ENCODE measurements around the gene OIP5. TPM values are rescaled to one million over a fixed set of nuclear protein-coding genes. Genes with fewer than 3 reads are reported as not detected.

The OIP5 gene
- polyA plus RNA-seq, 1 donor from 2014 or later, result 1.7 TPM

- Histone ChIP-seq H3K9me3 (ENCODE audit: low read length) (no peaks in the 10 kb centered on the region), H3K79me2 (replicated peaks; ENCODE audit: insufficient read depth, low read length) (no peaks in the 10 kb centered on the region), H3K9me2 (ENCODE audit: insufficient read depth, low read length) (no peaks in the 10 kb centered on the region), H3K4me3 (ENCODE audit: low read length) (no peak overlapping the region), H4K20me1 (ENCODE audit: insufficient read depth) (no peaks in the 10 kb centered on the region), H3F3A (ENCODE audit: insufficient read depth, low read length, poor library complexity, severe bottlenecking) (no peaks in the 10 kb centered on the region), H3K9ac (ENCODE audit: low read length) (no peak overlapping the region), H3K36me3 (ENCODE audit: insufficient read depth, low read length) (no peaks in the 10 kb centered on the region), H3K4me2 (ENCODE audit: low read length) (no peak overlapping the region), H3K27ac (ENCODE audit: low read length) (no peak overlapping the region), H2AFZ (ENCODE audit: low read depth, low read length) (no peak overlapping the region), H3K27me3 (ENCODE audit: insufficient read depth, low read depth, low read length) (no peaks in the 10 kb centered on the region)
- TF ChIP-seq RAD21 (conservative IDR thresholded peaks at IDR 0.05) (no peak), MXI1 (conservative IDR thresholded peaks at IDR 0.05; ENCODE audit: poor library complexity, severe bottlenecking) (no peak), POLR2AphosphoS5 (IDR thresholded peaks at IDR 0.05) (no peak), EP300 (conservative IDR thresholded peaks at IDR 0.05; ENCODE audit: poor library complexity, severe bottlenecking) (no peak), EZH2 (IDR thresholded peaks at IDR 0.05; ENCODE audit: borderline replicate concordance, insufficient read depth, low read length, poor library complexity, severe bottlenecking) (no peak), TAF1 (IDR thresholded peaks at IDR 0.05; ENCODE audit: low read depth) (no peak), REST (IDR thresholded peaks at IDR 0.05; ENCODE audit: borderline replicate concordance) (no peak), SMC3 (conservative IDR thresholded peaks at IDR 0.05; ENCODE audit: poor library complexity) (no peak)
- TF ChIP-seq, protein P1, sequence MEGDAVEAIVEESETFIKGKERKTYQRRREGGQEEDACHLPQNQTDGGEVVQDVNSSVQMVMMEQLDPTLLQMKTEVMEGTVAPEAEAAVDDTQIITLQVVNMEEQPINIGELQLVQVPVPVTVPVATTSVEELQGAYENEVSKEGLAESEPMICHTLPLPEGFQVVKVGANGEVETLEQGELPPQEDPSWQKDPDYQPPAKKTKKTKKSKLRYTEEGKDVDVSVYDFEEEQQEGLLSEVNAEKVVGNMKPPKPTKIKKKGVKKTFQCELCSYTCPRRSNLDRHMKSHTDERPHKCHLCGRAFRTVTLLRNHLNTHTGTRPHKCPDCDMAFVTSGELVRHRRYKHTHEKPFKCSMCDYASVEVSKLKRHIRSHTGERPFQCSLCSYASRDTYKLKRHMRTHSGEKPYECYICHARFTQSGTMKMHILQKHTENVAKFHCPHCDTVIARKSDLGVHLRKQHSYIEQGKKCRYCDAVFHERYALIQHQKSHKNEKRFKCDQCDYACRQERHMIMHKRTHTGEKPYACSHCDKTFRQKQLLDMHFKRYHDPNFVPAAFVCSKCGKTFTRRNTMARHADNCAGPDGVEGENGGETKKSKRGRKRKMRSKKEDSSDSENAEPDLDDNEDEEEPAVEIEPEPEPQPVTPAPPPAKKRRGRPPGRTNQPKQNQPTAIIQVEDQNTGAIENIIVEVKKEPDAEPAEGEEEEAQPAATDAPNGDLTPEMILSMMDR (IDR thresholded peaks at IDR 0.05; ENCODE audit: poor library complexity, severe bottlenecking), result no peak
These were observed 39.9 kb downstream of the OIP5 start for GRCh38 chr15:41292521-41292920.

DNA sequence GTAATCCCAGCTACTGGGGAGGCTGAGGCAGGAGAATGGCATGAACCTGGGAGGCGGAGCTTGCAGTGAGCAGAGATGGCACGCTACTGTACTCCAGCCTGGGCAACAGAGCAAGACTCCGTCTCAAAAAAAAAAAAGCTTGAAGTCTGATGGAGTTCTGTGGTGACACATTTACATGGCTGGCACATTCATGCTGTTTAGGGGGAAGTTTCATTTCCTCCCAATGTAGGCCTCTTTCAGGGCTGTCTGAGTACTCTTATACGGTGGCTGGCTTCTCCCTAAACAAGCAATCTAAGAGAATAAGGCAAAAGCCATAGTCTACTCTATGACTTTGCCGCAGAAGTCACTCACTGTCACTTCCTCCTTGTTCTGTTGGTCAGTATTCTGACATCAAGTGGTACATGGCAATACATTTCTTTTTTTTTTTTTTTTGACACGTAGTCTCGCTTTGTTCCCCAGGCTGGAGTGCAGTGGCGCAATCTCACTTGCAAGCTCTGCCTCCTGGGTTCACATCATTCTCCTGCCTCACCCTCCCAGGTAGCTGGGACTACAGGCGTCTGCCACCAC lies 41.2 kb downstream of the OIP5 start:
- Histone ChIP-seq H3K4me3 (ENCODE audit: low read length) (no peak overlapping the region), H3K79me2 (replicated peaks; ENCODE audit: insufficient read depth, low read length) (peaks cover 6% of the 10 kb centered on the region), H3K36me3 (ENCODE audit: insufficient read depth, low read length) (peaks cover 8% of the 10 kb centered on the region), H3K4me2 (ENCODE audit: low read length) (no peak overlapping the region), H3F3A (ENCODE audit: insufficient read depth, low read length, poor library complexity, severe bottlenecking) (no peaks in the 10 kb centered on the region), H3K27me3 (ENCODE audit: insufficient read depth, low read depth, low read length) (no peaks in the 10 kb centered on the region), H3K9me3 (ENCODE audit: low read length) (no peaks in the 10 kb centered on the region), H4K20me1 (ENCODE audit: insufficient read depth) (no peaks in the 10 kb centered on the region), H3K9ac (ENCODE audit: low read length) (no peak overlapping the region), H3K9me2 (ENCODE audit: insufficient read depth, low read length) (no peaks in the 10 kb centered on the region), H2AFZ (ENCODE audit: low read depth, low read length) (no peak overlapping the region), H3K27ac (ENCODE audit: low read length) (no peak overlapping the region)
- TF ChIP-seq EZH2 (IDR thresholded peaks at IDR 0.05; ENCODE audit: borderline replicate concordance, insufficient read depth, low read length, poor library complexity, severe bottlenecking) (no peak), REST (IDR thresholded peaks at IDR 0.05; ENCODE audit: borderline replicate concordance) (no peak)

Data from neural cell (in vitro differentiated cells).